Fibroblast of upper back skin (primary cell): ENCODE measurements around the gene ZNF155.
"Not testable (repeated sequence)": the region's sequence is repeated elsewhere in the genome, so short reads cannot be mapped to it uniquely, and the experiment has no call there.

Experiments used
- DNase-seq: peaks from one replicate; pipeline ENCODE4 v3.0.0-alpha.2; 2013

The ZNF155 gene

DNA sequence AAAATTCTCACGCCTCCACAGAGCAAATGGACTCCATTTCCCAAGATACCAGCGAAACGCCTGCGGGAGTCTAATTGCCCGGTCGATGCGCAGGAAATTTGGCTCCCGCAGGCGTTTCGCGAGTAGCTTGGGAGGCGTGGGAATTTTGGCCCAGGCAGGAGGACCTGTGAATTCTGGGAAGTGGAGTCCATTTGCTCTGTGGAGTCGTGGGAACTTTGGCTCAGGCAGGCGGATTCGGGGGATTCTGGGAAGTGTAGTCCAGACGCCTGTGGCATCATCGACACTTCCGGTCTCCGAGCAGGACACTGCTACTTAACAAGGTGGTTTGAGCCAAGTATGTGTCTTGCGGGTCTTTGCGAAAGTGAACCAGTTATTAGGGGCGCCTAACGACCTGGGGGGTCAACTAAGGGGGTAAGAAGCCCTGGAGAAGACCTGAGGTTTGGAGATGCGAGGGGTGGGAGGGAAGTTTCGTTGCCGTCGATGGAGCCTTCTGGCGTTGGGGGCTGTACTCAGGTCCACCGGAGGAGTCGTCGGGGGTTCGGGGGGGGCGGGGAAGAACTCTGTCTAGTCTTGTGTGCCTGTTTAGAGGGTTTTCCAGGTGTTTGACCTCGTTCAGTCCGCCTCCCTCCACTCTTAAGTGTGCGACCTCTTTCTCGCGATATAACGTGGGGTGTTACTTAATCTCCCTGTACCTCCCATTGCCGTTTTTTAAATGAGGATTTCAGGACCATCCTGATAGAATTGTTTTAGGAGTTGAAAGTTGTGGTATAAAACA lies at the start of gene ZNF155:
TSS of gene ZNF155 (plus strand) at position 277 of the 775 bp plus-strand sequence. CDS start 4,356 bp downstream, outside the sequence.
- peak; percentile 98 for DNase-seq

DNA sequence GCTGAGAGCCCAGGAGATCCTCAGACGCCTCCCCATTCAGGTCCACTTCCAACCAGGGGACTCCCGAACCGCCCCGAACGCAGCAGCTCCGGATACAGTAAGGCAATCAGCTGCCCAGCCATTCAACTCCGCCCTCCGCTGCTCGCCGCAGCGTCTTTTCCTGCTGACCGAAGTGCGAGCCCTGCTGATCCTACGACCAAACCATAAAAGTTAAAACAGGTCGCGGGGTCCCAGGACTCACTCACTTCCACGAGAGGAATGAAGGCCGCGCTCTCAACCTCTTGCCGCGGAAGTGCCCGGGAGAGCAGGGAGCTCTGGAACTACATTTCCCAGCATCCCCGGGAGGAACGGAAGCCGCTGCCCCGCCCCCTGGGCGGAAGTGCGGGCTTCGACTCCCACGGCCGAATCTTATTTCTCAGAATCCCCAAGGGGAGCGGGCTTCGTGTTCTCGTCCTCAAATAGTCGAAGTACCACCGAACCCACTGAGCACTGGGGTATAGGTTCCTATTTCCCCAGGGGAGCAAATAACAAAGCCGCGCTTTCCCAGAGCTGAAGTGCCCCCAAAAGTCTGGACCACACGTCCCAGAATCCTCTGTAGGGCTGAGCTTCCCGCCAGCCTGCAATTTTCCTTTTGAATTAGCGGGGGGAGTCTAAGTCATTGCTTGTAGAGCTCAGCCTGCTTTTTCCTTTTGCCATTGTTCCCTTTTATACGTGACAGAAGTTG lies 48.8 kb upstream of the ZNF155 start, which contains the start of gene ZNF45:
TSS of gene ZNF45 (minus strand) at position 298 of the 724 bp plus-strand sequence. CDS start 13,097 bp downstream, outside the sequence.
- DNase-seq: peak; percentile 88

DNA sequence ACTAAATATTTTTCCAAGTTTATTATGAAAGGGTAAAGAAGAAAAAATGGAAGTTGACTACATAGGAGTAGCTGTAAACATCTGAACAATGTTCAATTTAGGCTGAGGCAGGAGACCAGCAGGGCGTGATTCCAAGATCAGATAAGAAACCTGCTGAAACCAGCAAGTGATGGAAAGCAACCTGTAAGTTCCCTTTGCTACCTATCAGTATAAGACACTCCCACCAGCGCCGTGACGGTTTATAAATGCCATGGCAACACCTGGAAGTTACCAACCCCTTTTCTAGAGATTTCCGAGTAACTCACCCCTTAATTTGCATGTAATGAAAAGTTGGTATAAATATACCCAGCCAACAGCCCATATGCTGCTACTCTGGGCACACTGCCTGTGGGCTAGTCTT lies 47.8 kb upstream of the ZNF155 start:
- DNase-seq: no peak

DNA sequence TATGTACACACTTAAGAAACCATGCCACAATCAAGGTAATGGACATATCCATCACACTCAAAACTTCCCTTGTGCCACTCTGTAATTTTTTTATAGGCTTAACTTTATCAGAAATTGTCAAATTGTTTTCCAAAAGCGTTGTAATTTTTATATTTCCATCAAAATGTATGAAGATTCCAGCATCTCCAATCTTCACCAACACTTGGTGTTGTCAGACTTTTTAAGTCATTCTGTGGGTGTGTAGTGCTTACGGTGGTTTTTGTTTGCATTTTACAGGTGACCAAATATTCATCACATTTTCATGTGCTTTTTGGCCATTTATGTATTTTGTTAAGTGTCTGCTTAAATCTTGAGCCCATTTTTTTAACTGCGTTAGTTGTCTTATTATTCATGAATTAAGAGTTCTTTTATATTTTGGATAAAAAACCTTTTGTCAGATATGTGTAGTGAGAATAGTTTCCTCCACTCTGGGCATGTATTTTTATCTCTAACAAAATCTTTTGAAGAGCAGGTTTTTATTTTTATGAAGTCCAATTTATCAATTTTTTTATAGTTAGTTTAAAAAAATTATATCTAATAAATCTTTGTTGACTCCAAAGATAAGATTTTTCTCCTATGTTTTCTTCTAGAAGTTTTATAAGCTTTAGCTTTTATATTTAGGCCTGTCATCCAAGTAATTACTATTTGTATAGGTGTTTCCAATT lies 44.3 kb upstream of the ZNF155 start:
- DNase-seq: no peak

DNA sequence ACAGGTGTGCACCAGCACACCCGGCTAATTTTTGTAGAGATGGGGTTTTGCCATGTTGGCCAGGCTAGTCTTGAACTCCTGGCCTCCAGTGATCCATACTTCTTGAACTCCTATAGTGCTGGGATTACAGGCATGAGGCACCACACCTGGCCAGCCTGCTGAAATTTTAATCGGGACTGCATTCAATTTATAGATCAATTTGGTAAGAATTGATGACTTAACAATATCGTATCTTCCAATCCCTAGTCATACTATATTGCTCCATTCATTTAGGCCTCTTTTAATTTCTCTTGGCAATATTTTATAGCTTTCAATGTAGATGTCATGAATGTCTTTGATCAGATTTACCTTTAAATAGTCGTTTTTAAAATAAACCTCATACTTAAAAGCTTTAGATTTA lies 43.3 kb upstream of the ZNF155 start:
- no peak for DNase-seq

DNA sequence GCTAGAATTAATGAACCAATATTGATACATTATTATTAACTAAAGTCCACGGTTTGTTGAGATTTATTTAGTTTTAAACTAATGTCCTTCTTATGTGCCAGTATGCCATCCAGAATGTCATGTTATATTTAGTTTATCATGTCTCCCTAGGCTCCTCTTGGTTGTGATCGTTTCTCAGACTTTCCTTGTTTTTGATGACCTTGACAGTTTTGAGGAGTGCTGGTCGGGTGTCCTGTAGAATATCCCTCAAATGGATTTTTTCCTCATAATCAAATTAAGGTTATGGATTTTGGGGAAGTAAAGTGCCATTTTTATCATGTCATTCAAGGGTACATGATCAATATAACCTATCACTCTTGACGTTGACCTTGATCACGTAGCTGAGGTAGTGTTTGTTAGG lies 42.8 kb upstream of the ZNF155 start:
- DNase-seq: no peak

DNA sequence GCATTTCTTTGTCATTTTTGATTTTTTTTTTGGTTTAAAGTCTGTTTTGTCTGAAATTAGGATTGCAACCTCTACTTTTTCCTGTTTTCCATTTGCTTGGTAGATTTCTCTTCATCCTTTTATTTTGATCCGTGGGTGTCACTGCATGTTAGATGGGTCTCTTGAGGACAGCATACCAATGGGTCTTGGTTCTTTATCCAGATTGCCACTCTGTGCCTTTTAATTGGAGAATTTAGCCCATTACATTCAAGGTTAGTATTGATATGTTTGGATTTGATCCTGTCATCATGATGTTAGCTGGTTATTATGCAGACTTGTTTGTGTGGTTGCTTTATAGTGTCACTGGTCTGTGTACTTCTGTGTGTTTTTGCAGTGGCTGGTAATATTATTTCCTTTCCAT lies 36.6 kb upstream of the ZNF155 start:
- not testable (repeated sequence) for DNase-seq

DNA sequence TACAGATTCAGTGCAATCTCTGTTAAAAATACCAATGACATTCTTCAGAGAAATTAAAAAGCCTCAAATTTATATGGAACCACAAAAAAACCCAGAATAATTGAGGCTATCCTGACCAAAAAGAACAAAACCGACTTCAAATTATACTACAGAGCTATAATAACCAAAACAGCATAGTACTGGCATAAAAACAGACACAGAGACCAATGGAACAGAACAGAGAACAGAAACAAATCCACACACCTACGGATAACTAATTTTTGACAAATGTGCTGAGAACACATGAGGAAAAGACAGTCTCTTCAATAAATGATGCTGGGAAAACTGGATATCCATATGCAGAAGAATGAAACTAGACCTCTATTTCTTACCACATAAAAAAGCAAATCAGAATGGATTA lies 34.2 kb upstream of the ZNF155 start:
- DNase-seq: not testable (repeated sequence)

DNA sequence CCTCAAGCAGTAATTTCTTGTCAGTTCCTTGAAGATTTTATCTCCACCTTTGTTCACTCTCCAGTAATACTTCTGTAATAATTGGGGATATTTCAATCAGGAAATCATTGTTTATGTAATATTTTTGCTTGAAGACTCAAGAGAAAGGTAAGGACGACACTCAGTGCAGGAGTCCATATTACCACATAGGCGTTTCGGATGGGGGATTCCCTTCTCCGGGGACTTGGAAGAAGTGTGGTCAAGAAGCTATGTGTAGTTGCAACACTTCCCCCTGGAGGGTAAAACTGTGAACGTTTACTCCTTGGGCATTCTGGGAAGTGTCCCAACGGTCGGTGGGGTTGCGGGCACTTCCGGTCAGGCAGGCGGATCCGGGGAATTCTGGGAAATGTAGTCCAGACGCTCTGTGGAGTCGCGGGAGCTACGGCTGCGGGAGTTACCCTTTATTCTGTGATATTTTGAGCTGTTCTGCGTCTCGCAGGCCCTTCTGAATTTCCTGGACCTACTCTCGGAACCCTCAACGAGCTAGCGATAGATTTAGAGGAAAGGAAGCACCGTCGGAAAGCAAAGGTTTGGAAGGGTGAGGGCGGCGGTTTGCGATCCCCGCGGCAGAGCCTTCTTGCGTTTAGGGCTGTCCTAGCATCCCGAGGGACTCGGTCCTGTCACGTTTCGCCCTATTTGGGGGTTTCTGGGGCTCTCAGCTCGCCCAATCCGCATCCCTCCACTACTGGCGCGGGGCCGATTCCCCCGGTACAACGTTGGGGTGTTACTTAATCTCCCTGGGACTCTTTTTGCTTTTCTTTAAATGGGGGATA lies 32.9 kb upstream of the ZNF155 start, which contains the start of gene ZNF221:
TSS of gene ZNF221 (plus strand) at position 395 of the 812 bp plus-strand sequence. CDS start 11,499 bp downstream, outside the sequence.
- peak; percentile 99 for DNase-seq

DNA sequence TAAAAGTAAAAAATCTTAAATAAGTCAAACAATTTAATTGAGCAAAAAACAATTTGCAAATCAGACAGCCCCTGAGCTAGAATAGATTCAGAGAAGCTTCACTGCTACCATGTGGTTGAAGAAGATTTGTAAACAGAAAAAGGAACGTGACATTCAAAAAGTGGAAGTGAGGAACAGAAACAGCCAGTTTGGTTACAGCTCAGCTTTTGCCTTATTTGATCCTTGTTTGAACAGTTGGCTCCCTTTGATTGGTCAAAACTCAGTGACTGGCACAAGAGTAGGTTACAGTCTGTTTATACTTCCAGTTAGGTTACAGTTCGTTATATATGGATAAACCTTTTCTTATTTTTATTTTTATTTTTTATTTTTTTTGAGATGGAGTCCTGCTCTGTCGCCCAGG lies 27.2 kb upstream of the ZNF155 start:
- no peak for DNase-seq

DNA sequence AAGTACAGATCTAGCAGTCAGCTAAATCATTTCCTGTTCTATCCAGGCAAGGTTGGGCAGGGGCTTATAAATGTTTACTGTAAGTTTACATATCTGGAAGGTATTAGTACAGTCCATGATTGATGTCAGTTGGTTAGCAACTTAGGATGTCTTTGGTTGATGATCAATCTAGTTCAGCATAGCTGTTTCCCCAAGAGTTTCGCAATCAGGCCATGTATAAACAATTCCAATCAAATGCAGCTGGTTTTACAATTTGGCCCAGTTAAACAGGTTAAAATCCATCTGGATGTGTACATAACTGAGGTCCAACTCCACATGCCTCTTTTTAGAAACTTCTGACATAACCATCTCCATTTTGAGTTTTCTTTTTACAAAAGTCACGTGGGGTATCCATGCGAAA lies 26.1 kb upstream of the ZNF155 start:
- DNase-seq: peak; percentile 80

DNA sequence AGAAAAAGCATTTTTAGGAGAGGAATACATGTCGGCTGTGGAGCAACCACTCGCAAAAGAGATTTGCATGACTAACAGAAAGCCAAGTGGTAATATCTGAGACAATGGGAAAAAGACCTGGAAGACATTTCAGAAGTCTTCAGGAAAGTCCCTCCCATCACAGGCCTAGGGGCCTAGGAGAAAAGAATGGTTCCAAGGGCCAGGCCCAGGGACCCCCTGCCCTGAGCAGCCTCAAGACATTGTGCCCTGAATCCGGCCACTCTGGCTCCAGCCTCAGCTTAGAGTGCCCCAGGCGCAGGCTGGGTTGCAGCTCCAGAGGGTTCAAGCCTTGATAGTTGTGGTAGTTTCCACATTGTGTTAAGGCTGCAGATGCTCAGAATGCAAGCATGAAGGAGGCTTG lies 23.6 kb upstream of the ZNF155 start:
- DNase-seq: no peak

DNA sequence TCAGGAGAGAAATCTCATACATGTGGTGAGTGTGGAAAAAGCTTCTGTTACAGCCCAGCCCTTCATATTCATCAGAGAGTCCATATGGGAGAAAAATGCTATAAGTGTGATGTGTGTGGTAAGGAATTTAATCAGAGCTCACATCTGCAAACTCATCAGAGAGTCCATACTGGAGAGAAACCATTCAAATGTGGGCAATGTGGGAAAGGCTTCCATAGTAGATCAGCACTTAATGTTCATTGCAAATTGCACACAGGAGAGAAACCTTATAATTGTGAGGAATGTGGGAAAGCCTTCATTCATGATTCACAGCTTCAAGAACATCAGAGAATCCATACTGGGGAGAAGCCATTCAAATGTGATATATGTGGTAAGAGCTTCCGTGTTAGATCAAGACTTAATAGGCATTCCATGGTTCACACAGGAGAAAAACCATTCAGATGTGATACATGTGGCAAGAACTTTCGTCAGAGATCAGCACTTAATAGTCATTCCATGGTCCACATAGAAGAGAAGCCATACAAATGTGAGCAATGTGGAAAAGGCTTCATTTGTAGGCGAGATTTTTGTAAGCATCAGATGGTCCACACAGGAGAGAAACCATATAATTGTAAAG lies 17.8 kb upstream of the ZNF155 start:
- DNase-seq: no peak

DNA sequence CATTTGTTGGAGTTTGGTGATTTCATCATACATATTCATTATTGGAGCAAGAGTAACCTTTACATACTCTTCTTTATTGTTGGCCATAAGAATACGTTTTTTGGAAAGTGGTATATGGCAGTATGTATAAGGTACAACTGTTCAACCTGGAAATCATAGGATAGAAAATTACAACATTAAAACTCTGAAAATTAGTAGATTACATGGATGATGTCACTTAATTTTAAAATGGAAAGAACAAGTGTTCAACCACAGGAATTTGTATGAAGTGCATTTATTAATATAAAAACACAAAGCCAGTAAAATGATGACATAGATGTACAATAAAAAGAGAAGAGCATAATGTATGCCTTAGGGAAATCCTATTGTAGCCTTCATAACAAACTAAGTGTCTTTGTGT lies 7.3 kb upstream of the ZNF155 start:
- no peak for DNase-seq

DNA sequence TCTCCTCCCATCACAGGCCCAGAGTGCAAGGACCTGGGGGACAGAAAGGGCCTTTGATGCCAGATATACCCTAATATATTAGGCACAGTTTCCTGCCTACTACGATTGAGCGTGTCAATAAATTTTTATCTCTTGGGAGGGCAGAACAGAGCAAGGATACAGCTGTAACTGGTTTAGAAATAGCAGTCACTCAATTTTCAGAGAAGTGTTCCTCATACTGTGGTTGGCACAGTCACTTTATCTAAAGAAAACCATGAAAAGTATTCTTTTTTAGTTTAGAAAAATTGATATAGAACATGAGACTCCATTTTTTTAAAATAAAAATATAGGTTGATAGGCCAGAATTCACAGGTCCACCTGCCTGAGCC lies 460 bp upstream of the ZNF155 start:
- DNase-seq: no peak

DNA sequence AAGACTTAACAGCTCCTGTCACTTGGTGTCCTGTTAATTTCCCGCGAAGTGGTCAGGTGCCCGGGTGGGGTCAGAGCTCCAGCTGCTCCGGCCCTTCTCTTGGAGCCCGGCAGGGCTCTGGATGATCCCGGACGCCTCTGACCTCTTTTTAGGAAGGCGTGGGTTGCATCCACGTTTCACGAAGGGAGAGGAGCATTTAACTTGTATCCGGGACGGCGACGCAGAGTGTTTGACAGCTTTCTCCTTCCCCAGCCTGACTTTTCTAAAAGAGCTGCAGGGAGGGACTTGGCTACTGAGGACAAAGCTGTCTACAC lies 656 bp downstream of the ZNF155 start:
- DNase-seq: no peak

DNA sequence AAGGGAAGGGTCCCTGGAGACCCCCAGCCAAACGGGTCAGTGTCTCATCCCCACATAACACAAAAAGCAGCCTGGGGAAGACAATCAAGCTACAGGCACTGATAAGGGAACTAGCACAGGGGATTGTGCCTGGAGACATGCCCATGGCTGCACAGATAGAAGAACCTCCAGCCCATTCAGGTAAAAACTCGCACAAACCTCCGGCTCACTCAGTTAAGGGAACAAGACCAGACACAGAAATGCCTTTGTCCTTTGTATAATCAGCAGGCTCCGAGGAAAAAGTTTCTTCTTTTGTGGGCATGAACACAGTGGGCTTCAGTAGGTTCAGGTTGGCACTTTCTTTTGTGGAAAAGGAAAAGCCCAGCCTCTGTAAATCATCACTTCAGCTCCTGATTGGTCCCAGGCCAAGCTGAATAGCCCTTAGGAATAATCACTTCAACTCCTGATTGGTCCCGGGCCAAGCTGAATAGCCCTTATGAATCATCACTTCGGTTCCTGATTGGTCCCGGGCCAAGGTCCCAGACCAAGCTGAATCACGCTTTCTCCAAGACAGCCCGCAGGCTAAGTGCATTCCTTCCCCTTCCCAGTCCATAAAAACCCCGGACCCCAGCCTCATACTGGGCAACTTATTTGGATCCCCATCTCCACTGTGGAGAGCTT lies 13.8 kb downstream of the ZNF155 start:
- peak; percentile 10 for DNase-seq

DNA sequence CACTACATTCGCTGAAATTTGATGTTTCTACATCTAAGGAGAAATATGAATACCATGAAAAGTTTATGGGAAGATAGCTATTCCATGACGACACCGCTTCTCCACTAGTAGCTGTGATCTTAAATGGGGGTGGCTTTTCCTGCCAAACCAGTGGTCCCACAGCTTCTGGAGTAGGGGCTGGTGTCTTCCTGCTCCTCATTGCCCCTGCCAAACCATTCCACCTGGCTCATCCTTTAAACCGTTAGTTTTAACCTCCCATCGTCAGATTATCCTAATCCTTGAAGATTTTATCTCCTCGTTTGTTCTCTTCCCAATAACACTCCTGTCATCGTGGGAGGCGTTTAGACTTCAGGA lies 18.2 kb downstream of the ZNF155 start:
- no peak for DNase-seq

DNA sequence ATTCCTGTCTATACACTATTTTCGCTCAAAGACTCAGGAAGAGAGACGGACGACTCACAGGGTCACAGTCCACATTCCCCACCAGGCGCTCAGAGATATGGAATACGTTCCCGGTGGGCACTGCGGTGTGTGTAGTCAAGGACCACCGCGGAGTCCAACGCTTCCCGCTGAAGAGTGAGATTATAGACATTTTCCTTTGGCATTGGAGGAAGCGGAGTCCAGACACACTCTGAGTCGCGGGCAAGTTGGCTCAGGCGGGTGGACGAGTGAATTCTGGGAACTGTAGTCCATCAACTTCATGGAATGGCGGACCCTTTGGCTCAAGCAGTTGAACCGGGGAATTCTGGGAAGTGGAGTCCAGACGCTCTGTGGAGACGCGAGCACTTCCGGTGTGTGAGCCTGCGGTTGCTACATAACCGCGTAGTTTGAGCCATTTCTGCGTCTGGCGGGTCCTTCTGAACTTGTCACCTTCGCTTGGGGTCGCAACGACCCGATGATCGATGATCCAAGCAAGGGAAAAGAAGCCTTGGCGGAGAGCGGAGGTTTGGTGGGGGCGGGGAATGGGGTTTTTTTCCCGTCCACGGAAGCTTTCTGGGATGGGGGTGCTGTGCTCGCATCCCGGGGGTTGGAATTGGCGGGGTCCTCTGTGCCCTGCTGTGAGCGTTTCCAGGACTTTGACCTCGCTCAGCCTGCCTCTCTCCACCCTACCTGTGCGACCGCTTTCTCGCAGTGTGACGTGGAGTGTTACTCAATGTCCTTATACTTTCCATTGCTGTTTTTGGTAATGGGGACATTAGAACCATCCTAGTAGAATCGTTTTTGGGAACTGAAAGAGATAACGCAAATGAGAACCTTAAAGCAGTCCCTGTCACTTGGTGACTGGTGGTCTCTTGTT lies 18.8 kb downstream of the ZNF155 start, which contains the start of gene ZNF230:
TSS of gene ZNF230 (plus strand) at position 392 of the 895 bp plus-strand sequence. CDS start 4,122 bp downstream, outside the sequence.
- peak; percentile 96 for DNase-seq

DNA sequence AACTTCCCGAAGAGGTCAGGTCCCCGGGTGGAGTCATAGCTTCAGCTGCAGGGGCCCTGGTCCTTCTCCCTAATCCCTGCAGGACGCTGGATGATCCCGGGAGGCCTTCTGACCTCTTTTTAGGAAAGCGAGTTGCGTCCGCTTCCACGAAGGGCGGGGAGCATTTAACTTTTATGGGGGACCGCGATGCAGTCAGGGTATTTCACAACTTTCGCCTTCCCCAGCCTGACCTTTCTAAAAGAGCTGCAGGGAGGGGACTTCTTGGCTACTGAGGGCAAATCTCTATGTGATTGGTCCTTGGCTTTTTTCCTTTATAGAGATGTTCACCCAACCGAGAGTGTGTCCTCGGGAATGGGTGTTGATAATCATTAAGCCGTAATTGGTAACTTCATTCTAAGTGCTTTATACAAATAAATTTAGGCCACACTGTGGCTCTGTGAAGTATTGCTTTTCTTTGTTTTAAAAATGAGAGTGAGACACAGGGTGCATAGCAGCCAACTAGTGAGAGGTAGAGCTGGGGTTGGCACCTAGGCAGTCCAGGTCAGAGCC lies 19.5 kb downstream of the ZNF155 start:
- no peak for DNase-seq
